ENCODE data around the gene PUM2.

Gene PUM2

DNA sequence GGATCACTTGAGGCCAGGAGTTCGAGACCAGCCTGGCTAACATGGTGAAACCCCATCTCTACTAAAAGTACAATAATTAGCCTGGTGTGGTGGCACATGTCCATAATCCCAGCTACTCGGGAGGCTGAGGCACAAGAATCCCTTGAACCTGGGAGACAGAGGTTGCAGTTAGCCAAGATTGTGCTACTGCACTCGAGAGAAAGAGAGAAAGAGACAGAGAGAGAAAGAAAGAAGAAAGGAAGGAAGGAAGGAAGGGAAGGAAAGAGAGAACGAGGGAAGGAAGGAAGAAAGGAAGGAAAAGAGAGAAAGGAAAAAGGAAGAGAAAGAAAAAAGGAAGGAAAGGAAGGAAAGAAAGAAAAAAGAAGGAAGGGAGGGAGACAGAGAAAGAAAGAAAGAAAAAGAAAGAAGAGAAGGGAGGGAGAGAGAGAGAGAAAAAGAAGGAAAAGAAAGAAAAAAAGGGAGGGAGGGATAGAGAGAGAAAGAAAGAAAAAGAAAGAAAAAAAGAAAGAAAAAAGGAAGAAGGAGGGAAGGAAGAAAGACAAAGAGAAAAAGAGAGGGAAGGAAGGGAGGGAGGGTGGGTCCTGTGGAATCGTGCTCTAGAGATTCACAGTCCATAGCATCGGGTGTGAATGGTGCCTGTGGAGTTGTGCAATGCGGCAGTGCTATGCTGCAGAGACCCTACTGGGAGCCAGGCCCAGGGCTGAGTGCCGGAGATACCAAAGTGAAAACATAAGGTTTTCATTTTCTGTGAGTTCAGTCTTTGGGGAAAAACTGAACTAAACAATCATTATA is 121.1 kb downstream of the PUM2 start:
- no peak for DNase-seq

DNA sequence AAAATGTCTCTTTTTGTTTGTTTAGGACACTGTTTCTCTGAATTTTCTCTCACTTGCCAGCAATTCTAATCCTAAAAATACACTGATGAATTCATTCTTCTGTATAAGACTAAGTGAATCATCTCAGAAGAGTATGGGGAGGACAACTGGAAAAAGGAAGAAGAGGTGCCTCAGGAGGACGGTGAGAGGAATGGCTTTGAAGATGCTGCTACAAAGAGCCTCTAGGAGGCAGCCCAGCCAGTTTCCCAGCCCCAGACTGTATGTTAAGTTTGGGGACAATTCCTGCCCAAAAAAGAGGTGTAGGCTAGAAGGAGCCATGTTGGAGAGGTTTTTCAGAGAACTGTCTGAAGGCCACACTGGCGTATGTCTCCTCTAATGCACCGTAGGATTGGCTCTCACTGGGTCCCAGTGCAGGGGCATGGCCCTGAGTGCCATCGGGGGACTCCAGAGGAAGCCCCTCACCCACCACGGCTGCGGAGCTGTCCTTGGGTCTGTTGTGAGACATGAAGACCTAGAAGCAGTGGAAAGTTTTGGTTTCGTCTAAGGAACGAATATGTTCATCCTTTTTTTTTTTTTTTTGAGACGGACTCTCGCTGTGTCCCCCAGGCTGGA is 122.6 kb downstream of the PUM2 start:
- DNase-seq: no peak

DNA sequence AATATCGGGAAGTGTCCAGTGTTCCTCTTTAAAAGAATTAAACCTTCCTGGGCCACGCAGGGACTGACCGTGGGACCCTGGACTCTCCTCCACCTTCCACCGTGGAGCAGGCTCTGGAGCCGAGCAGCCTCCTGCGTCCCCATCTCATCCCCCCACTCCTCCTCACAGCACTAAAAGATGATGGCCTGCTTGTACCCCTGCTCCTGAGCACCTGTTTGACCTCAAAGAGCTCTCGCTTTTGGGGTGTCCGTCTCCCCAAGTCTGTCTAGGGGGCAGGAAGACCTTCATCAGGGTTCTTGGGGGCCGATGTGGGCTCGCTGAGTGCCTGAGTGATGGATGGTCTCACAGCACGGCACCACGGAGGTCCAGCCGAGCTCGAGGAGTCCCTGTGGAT is 124.5 kb downstream of the PUM2 start:
- DNase-seq: no peak

DNA sequence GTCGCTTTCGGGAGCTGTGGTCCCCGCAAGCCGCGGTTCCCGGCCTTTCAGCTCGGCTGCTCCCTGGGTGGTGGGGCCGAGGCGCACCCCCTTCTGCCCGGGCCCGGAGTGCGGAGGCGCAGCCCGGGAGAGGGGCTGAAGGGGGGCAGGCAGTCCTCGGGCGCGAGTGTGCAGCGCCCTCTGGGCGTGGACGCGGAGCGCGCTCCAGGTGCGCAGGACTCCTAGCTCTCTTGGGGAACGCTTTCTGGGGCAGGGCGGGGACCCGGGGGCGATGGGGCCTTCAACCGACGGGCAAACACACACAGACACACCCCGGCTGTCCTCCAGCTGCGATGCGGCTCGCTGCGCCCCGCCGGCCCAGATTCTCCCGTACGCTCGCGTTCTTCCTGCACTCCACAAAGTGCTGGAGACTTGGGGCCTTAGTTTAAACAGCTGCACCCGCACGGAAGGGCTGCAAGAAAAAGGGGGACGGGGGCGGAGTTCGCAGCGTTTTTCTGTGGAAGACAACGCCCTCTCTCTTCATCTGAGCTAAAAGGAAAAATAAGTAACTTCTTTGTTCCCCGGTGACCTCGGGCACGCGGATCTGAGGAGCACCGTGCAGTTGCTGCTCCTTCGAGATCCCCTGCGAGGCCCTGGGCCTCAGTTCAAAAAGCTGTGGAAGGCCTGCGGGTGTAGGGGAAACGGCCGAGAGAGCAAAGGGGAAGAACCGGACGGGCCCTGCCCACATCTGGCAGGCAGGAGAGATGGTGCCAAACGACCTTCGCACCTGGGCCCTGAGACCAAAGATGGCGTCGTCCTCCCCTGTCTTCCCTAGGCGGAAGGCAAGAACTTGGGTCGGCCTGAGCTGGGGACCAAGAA is 125.1 kb downstream of the PUM2 start:
- DNase-seq: peak; percentile 1

DNA sequence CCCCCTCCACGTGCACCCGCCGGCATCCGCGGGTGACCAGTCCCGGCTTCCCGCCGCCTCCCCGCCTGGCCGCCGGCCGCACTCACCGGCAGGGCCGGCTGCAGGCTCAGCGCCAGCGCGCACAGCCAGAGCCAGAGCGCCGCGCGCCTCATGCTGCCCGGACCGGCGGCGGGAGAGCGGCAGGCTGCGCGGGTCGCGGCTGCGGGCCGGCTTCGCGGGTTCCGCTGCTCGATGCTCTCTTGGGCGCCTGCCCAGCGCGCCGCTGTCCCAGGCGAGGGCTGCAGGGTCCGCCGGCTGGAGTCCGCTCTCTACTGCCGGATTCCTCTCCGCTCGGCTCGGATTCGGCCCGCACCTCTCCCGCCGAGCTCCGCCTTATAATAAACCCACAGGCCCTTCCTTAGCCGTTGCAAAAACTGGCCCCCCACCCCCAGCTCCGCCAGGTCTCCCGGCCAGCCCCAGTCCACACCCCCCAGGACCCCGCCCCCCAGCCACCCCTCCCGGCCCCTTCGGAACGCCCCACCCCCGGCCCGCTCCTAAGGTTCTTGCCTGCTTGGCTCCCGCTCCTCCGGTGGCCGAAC is 125.8 kb downstream of the PUM2 start, which contains the start of gene SDC1:
Gene SDC1, minus strand, starts transcription at position 415 of the 578 bp plus-strand sequence. Its CDS starts 263 bp downstream, at position 152.
- DNase-seq: no peak

DNA sequence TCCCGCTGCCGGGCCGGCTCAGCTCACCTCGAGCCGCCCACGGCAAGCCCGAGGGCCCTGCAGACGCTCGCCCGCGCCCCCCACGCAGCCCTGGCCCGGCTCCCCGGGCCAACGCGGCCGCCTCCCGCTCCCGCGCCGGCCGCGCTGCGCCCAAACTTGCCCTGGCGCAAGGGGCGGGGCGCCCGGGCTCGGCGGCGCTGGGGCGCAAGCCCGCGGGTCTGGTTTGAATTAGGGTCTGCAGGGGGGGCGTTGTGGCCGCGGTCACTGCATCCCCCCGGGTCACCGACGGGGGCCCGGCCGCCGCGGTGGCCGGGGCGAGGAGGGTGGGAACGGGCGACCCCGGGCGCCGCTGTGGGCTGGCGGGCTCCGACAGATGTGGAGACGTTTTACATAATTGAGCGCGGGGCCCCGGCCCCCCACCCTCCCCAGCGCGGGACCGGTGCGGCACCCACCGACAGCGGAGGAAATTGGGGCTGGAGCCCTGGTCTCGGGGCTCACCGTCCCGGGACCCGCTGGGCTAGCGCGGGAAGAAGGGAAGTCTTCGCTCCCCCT is 126.4 kb downstream of the PUM2 start:
- no peak for DNase-seq

DNA sequence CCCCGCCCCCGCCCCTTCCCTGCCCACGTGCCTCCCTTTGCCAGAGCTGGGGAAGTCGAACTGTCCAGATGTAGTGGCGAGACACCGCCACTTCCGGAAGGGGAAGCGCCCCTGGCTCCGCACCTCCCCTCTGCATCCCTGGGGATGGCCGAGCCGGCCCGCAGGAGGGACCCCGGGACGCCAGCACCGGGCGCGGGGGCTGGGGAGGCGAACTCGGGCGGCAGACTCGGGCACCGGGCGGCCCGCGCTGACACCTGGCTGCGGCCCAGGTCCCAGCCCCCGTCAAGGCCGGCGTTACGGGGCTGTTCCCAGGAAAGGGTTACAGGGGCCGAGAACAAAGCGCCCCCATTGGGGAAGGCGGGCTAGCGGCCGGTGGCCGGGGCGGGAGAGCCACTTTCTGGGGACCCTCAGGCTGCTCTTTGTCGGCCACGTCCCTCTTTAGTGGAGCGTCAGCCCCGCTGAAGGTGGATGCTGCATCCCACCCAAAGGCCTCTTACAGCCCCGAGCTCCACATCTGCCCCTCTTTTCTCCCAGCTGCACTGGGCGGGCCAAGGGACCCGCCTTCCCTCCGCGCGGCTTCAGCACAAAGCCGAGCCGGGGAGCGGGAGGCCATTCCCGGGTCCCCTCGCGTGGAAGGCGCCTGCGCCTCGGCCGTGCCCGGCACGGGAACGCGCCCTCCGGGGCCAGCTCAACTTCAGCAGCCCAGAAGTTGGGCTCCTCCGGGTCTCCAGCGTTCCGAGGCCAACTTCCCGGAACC is 127.1 kb downstream of the PUM2 start:
- DNase-seq: no peak

DNA sequence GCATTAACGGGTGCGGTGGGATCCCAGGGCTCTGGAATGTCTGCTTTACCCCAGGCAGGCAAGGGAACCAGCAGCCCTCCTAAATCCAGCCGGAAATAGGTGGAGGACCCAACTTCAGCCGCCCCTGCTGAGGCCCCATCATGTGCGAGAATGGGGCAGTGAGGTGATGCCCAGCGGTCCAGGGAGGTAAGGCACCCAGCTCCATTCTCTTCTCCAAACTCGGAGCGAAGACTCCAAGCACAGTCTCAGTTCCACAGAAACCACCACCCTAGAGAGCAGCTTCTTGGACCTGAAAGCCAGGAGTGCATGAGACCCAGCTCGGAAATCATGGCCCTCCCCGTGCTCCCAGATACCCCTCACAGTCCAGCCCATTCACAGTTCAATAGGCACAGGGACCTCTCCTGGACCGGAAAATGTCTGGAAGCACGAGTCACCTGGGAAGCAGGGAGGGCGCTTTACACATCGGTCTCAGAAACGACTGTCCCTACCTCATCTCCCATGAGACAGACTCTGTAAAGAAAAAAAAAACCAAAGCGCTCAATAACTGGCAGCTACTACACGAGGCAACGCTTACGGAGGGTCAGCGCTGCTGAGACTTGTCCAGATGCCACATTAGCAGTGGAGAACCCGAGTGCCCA is 127.8 kb downstream of the PUM2 start:
- no peak for DNase-seq

DNA sequence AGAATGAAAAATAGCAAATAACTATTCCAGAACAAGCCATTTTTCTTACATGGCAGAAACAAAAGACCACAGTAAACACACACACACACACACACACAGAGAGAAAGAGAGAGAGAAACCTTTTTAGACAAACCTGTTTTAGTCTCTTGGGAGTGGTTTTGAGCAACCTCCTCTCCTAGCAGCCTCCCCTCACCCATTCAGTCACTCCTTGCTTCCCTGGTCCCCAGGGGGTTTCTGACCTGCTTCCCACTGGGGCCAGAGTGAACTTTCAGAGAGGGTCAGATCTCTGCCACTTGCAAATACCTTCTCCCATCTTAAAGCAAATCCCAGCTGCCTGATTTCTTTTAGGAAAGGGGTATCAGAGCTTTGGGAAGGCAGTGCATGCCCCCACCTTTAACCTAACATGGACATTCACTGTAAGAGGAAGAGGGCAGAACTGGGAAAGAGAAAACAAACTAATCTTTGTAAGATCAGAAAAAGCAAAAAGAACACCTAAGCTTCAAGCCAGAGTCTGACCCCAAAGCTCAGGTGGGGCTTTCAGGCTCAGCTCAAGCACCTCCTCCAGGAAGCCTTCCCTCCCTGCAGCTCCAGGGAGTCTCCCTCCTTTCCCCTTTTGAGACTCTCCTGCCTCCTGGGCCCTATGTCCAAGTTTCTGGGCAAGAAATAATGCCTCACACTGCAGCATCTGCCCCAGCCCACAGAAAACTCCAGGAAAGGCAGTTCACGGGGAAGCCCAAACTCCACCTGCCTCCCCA is 128.5 kb downstream of the PUM2 start:
- DNase-seq: no peak

DNA sequence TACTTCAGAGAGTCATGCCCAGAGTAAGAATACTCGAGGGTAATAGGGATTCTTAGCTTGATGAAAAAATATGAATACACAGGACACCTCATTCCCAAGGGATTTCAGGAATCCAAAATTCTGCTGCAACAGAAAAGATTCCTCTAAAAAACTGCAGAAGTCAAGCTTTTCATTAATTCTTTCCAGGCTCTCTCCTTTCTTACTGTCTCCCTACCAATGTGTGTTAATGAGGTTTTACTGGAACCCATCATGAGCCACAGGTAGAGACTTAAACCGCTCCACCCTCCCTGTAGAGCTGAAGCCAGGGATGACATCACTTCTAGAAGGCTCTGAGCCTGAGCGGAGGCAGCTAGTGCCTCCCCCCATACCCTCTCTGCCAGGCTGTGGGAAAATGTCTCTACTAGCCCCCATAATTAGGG is 129.1 kb downstream of the PUM2 start:
- DNase-seq: no peak

DNA sequence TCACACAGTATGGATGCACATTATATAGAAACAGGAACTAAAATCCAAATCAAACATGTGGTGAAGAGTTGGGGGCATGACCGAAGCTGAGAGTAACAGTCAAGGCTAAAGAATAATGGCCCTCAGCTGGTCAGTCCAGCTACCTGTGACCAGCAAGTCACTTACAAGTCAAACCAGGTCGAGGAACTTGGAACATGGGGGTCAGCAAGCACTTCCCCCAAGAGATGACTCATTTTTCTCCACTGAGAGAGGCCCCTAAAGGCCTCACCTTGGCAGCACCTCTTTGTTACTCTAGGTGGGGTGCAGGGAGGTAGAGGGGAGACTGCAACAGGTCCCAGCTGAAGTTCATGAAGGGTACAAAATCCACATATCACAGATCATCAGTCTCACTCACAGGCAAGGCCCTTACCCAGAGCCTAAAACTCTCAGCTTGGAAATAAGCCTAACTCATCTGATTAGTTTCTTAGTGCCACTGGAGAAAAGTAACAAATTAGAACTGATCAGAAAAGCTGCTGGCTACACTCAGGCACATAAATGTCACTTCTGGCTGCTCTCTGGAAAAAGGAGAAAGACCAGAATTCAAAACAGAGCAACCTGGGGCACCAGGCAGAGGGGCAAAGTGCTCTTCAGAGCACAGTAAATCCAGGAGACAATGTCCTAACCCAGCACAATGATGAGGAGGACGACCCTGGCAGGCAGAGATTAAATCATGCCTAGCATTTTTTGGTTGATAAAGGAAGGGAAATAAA is 129.7 kb downstream of the PUM2 start:
- no peak for DNase-seq

DNA sequence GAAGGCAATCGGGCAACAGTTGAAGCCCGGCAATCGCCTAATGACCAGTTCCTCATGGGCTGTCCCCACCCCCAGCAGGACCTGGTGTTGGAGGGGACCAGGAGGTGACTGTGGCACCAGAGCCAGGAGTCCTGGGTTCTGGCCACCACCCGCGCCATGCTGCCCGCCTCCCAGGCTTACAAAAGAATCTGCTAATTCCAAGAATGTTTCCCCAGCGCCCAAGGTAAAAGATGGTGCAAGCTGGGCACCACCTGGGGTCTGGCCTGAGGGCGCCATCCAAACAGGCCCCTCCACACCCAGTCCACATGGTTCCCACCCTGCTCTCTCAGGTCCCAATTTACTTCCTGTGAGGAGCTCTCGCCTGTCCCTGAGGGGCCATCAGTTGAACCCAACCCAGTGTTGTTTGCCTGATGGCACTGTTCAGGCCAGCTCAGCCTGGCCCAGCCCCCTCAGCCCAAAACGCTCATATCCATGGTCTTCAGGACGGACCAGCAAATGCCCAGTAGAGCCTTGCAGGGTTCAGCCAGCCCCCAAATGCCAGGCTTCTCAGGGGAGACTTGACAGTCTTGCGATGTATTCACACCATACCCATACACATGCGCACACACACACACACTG is 130.8 kb downstream of the PUM2 start:
- no peak for DNase-seq

DNA sequence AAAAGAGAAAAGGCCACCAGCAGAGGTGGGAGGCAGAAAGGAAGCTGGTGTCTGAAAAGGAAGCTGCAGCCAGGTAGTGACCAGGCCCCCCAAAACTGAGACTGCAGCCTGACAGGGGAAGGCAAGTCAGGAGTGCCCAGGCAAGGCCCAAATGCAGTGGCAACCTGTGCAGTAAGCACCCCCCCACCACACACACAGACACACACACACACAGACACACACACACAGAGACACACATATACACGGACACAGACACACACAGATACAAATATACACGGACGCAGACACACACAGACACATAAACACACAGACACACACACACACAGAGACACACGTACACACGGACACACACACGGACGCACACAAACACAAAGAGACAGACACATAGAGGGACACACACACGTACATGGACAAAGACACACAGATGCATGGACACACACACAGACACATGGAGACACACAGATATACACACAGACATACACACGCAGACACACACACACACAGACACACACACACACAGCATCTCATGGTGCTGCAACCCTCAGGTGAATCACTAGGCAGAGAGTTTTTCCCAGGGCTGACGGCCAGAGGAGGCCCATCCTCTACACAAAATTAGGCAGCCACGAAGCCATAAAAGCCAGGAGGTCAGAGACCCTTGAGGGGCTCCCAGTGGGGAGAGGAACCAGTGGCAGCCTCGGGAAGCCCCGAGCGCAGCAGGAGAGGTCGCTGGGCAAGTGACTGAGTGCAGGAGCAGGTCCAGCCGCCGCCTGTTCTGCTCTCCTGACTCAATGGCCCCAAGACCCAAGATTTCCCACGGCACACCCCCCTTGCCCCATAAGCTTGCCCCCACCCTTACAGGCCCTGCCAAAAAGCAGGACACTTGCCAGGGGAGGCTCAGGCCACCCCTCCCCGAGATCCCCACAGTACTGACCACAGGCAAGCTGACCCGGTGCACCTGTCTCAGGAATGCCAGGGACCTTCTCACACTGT is 132.0 kb downstream of the PUM2 start:
- DNase-seq: no peak

DNA sequence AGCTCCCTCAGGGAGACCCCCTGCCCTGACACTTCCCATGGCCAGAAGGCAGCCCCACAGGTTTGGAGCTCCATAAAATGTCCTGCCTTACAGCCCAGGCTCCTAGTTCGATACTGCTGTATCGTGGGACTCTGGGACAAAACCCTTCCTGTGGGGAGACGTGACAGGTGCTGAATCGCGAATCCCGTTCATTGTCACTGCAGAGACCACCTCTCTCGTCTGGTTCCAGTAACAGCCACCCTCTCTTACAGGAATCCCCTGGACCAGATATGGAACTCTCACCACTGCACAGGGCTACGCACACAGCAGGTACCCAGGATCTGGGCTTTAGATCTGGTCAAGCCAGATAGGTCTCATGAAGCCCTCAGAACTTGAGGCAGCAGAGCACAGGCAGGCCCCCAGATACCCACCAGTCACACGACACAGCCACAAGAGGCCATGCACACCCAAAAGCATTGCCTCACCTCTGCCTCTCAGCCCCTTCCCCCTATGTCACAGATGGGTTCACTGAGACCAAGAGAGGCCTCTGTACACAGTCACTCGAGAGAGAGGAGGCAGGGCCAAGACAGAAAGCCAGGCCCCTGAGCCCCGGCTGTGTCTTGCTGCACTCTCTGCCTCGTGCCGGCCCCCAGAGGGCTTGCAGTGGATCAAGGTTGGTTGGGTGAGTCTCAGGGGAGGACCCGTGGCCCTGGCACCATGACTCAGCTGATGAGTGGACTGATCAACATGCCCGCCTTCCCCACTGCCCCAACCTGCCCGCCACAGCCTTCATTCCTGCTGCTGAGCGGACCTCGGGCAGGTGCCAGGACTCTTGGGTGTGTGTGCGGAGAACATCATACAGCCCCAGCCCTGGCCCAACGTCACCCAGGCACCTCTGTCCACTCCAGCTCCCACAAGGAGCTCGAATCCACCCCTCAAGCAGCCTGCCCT is 133.3 kb downstream of the PUM2 start:
- no peak for DNase-seq

DNA sequence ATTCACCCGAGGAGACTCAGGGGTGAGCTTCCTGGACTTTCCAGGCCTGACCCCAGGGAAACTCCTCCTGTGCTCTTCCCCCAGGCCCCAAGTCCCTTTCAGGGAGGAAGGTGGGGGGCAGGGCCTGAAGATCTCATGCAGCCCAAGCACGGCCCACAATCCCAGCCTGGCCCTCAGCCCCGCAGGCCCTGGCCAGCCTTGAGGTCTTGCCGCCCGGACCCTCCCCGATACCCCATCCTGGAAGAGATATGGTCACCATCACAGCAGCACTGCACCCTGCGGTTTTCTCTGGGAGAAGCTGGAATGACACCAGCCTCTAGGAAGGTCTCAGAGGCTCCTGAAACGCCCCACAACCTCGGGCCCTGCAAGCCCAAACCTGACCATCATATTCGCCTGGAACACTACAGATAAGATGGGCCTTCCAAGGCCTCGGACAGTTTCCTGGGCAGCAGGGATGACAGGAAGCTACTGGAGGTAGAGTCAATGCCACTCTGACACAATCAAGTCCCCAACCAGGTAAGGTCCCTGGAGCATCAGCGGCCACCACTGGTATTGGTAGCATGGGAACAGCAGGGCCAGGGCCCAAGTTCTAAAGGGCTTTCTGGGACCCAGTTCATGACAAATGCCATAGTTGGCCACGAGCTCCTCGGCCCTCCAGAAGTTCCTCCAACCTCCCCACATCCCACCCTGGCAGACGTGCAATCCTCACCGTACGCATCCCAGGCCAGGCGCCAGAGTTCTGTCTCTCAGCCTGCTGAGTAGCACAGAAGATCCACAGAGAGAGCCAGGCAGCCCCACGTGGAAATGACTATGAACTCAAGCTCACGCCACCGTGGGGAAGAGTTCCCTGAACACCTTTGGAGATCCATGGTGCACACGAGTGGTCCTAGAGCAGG is 134.3 kb downstream of the PUM2 start:
- DNase-seq: no peak

Measured in CD4-positive, alpha-beta T cell treated with Interleukin-21 for 1 hour (primary cell).